Upper lobe of right lung (tissue), 1 donor: ENCODE results near the gene FEM1C. TPM values are rescaled to one million over a fixed set of nuclear protein-coding genes. Genes with fewer than 3 reads are reported as not detected.

Experiments used
- ATAC-seq: fragments of 200-7000 bp; cut with Tn5 transposase; one replicate; pipeline ENCODE4 v1.9.1; 2020; ENCODE audit warnings: mild to moderate bottlenecking, moderate library complexity
- DNase-seq: peaks from one replicate; pipeline ENCODE4 v3.0.0-alpha.2; 2020
- H3K27ac ChIP-seq: fragments of 200-600 bp; one replicate; pipeline ENCODE4 v1.8.0; 2022
- H3K27me3 ChIP-seq: fragments of 200-600 bp; one replicate; pipeline ENCODE4 v1.8.0; 2022; ENCODE audit warnings: mild to moderate bottlenecking
- H3K36me3 ChIP-seq: fragments of 200-600 bp; one replicate; pipeline ENCODE4 v1.8.0; 2022
- H3K4me1 ChIP-seq: fragments of 200-600 bp; one replicate; pipeline ENCODE4 v1.8.0; 2022
- H3K4me3 ChIP-seq: fragments of 200-600 bp; one replicate; pipeline ENCODE4 v1.8.0; 2022; ENCODE audit warnings: mild to moderate bottlenecking
- H3K9me3 ChIP-seq: fragments of 200-600 bp; one replicate; pipeline ENCODE4 v1.8.0; 2022
- intact Hi-C: fragments of 100-400 bp; cut with DNase I; formaldehyde crosslinking; loops from one replicate; pipeline ENCODE4 v1.11.0; 2022
- total RNA-seq: library from RNA; stranded (reverse); fragmentation: NEBNext Ultra II Directional; extraction: Animal tissue kit (Norgen Biotek cat#: 25700); gene quantifications from one replicate; pipeline ENCODE4 v1.2.1, GENCODE V29; 2021
- TF ChIP-seq, protein P1 (sequence below): fragments of 200-600 bp; IDR thresholded peaks from one replicate; pipeline ENCODE4 v1.8.0; 2022; ENCODE audit warnings: antibody characterized with exemption
- donor health status: DM: no; HTN: yes; CAD: no; lungs with severe emphysema.

FEM1C gene
- total RNA-seq, 1 donor from 2014 or later = 26.1 TPM

DNA sequence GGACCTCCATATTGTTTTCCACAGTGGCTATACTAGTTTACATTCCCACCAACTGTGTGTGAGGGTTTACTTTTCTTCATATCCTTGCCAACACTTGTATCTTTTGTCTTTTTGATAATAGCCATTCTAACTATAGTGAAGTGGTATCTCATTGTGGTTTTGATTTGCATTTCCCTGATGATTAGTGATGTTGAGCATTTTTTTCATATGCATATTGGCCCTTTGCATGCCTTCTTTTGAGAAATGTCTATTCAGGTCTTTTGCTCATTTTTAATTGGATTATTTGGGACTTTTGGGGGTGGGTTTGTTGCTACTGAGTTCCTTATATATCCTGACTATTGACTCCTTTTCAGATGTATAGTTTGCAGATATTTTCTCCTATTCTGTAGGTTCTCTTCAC, 44.4 kb downstream of the FEM1C start:
- H3K36me3 ChIP-seq = no peaks in the 10 kb centered on the region
- H3K4me3 ChIP-seq = no peak overlapping the region
- ATAC-seq = no peak
- TF ChIP-seq, protein P1, sequence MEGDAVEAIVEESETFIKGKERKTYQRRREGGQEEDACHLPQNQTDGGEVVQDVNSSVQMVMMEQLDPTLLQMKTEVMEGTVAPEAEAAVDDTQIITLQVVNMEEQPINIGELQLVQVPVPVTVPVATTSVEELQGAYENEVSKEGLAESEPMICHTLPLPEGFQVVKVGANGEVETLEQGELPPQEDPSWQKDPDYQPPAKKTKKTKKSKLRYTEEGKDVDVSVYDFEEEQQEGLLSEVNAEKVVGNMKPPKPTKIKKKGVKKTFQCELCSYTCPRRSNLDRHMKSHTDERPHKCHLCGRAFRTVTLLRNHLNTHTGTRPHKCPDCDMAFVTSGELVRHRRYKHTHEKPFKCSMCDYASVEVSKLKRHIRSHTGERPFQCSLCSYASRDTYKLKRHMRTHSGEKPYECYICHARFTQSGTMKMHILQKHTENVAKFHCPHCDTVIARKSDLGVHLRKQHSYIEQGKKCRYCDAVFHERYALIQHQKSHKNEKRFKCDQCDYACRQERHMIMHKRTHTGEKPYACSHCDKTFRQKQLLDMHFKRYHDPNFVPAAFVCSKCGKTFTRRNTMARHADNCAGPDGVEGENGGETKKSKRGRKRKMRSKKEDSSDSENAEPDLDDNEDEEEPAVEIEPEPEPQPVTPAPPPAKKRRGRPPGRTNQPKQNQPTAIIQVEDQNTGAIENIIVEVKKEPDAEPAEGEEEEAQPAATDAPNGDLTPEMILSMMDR = no peak
- H3K4me1 ChIP-seq = no peaks in the 10 kb centered on the region
- DNase-seq = no peak
- H3K9me3 ChIP-seq = no peaks in the 10 kb centered on the region
- intact Hi-C loops = no loop called here
- no peaks in the 10 kb centered on the region for H3K27me3 ChIP-seq
- no peak overlapping the region for H3K27ac ChIP-seq

DNA sequence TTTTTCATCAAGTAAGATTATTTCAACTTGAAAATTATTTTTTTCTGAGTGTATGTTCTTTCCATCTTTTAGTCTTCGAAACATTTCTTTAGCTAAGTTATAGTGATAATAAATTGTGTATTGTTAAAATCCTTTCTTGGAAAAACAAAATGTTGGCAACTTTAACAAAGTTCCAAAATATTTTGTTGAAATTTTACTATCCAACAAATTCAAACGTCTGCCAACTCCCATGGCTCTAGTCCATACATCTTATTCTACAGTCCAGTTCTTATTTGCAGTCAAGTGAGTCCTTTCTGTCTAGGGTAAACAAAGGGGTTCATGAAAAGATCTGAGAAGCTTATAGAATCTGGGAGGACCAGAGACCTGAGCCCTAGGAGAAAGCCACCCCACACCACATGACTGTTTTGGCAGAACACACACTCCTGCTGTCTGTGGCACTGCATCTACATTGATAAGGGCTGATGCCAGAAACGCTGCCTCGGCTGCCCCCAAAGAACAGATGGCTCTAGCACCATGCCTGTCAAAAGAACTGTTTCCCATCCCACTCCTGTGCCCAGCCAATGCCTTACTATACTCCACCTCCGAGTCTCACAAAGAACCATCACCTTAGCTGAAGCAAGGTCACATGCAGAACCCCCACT, 47.5 kb downstream of the FEM1C start:
- Histone ChIP-seq H3K27ac (no peak overlapping the region), H3K4me3 (no peak overlapping the region), H3K36me3 (no peaks in the 10 kb centered on the region), H3K9me3 (no peaks in the 10 kb centered on the region), H3K27me3 (no peaks in the 10 kb centered on the region), H3K4me1 (no peaks in the 10 kb centered on the region)
- no peak for DNase-seq
- TF ChIP-seq, protein P1 = no peak
- ATAC-seq = no peak
- intact Hi-C loops = no loop called here

DNA sequence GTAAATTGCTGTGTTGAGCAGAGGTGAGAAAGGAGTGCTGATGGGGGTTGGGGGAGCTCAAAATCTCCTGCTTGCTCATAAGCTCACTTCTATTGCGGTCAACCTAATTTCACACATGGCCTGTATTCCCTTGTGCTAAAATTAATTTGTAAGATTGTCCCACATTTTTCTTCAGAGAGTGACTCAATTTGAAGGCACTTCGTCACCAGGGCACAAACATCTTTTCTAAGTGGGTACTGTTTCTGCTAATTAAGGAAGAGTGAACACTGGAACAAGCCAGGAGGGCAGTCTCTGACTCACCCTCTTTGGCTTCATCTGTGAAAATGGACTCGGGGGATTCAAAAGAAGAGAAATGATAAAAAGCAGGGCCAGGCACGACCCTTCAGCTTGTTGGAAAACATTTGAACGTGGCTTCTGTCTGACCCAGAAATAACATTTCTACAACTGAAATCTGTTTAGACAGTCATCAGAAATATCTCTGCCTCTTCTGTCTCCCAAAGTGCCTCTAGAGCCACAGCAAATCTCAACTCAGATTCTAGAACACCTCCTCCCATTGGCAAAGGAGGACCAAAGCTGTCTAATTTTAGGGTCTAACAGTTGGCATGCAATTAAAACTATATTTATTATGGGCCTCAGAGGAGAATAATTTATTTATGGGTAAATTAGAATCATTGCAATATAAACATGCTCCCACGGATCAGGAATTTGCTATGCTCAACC, 49.8 kb downstream of the FEM1C start:
- Histone ChIP-seq H3K4me3 (no peak overlapping the region), H3K27me3 (no peaks in the 10 kb centered on the region), H3K27ac (no peak overlapping the region), H3K9me3 (no peaks in the 10 kb centered on the region), H3K36me3 (no peaks in the 10 kb centered on the region), H3K4me1 (no peaks in the 10 kb centered on the region)
- DNase-seq = no peak
- intact Hi-C loops = no loop called here
- no peak for ATAC-seq
- TF ChIP-seq, protein P1 = no peak

DNA sequence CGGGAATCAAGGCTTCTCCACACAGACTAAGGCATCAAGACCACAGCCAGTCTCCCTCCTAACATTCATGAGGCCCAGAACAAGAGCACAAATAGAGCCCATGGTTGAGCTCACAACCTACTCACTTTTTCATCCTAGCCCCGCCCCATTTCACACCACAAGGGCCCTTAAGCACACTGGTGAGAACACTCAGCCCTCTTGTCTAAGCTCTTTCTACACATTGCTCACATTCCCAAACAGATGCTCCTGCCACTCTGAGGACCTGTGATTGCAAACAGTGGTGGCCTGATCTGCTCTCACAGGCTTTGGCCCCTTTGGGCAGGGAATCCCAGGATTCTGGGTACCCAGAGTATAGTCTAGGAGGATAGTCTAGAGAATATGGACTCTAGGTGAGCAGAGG, 54.0 kb downstream of the FEM1C start:
- no peaks in the 10 kb centered on the region for H3K36me3 ChIP-seq
- no peak overlapping the region for H3K27ac ChIP-seq
- intact Hi-C loops = no loop called here
- no peaks in the 10 kb centered on the region for H3K4me1 ChIP-seq
- H3K4me3 ChIP-seq = no peak overlapping the region
- ATAC-seq (peak; percentile 95), DNase-seq (peak; percentile 51)
- TF ChIP-seq, protein P1 = no peak
- H3K9me3 ChIP-seq = no peaks in the 10 kb centered on the region
- H3K27me3 ChIP-seq = no peaks in the 10 kb centered on the region

DNA sequence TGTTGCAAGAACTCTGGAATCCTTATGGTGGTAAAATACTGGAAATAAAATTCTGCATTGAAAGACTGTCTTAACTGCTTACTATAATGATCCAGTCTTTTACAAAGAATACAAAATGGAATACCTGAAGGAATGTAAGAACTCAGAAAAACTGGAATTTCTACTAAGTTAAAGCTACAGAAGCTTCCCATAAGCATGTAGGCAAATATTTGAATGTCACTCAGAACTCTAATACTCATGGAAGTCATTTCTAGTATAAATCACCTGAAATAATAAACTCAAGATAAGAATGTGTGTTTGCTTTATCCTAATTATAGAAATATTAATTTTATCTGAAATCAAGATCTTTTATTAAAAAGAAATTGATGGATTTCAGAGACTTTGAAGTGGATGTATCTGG, 54.8 kb downstream of the FEM1C start:
- H3K9me3 ChIP-seq = no peaks in the 10 kb centered on the region
- no peaks in the 10 kb centered on the region for H3K27me3 ChIP-seq
- intact Hi-C loops = no loop called here
- no peak for DNase-seq
- TF ChIP-seq, protein P1 = no peak
- H3K27ac ChIP-seq = no peak overlapping the region
- no peak for ATAC-seq
- no peak overlapping the region for H3K4me3 ChIP-seq
- H3K36me3 ChIP-seq = no peaks in the 10 kb centered on the region
- no peaks in the 10 kb centered on the region for H3K4me1 ChIP-seq
